HG03025 (cell line): Measurements from ENCODE around the gene SNW1.
A peak's percentile ranks its signal among the peaks of the same experiment; 100 is the strongest.
"Not testable (repeated sequence)": the region's sequence is repeated elsewhere in the genome, so short reads cannot be mapped to it uniquely, and the experiment has no call there.

Experiments
- ATAC-seq: cut with Tn5 transposase; IDR thresholded peaks from one replicate; pipeline ENCODE4 v1.9.1; 2021; ENCODE audit warnings: mild to moderate bottlenecking, moderate library complexity; ENCODE audit not compliant: unreplicated experiment, low FRiP score

Gene SNW1

GRCh38 chr14:77752799-77753516 is 8.0 kb downstream of the SNW1 start:
- no peak for ATAC-seq

GRCh38 chr14:77752266-77752665 is 8.7 kb downstream of the SNW1 start:
- no peak for ATAC-seq

- ATAC-seq = not testable (repeated sequence)
These were observed 13.5 kb downstream of the SNW1 start for GRCh38 chr14:77747425-77747824.

- ATAC-seq = no peak
These were observed 14.8 kb downstream of the SNW1 start for GRCh38 chr14:77746064-77746702.

GRCh38 chr14:77741438-77741837 is 19.5 kb downstream of the SNW1 start:
- ATAC-seq = no peak

GRCh38 chr14:77738559-77739250 is 22.3 kb downstream of the SNW1 start:
- ATAC-seq = peak; percentile 64

- ATAC-seq = no peak
These were observed 29.9 kb downstream of the SNW1 start for GRCh38 chr14:77730976-77731497.

- no peak for ATAC-seq
These were observed 38.7 kb downstream of the SNW1 start for GRCh38 chr14:77722301-77722700.

- ATAC-seq = no peak
These were observed 39.5 kb downstream of the SNW1 start for GRCh38 chr14:77721437-77721836.

GRCh38 chr14:77717608-77718305 is 43.2 kb downstream of the SNW1 start:
- ATAC-seq = no peak

- ATAC-seq = peak; percentile 53
These were observed 46.0 kb downstream of the SNW1 start for GRCh38 chr14:77714926-77715325.

GRCh38 chr14:77710364-77710763 is 50.6 kb downstream of the SNW1 start:
- no peak for ATAC-seq

GRCh38 chr14:77709412-77709811 is 51.5 kb downstream of the SNW1 start:
- no peak for ATAC-seq

- no peak for ATAC-seq
These were observed 52.2 kb downstream of the SNW1 start for GRCh38 chr14:77708749-77709148.

GRCh38 chr14:77707724-77708408 is 53.1 kb downstream of the SNW1 start, which contains the start of the genes ALKBH1 and SLIRP:
TSS of gene ALKBH1 (minus strand) at chr14:77708023. CDS start at chr14:77708004, 19 bp downstream.
TSS of gene SLIRP (plus strand) at chr14:77708103. CDS start at chr14:77708112, 9 bp downstream.
- peak; percentile 91 for ATAC-seq

- ATAC-seq = peak; percentile 23
These were observed 53.6 kb downstream of the SNW1 start for GRCh38 chr14:77707355-77707723.

- no peak for ATAC-seq
These were observed 69.7 kb downstream of the SNW1 start for GRCh38 chr14:77691259-77691658.

GRCh38 chr14:77682158-77682553 is 78.8 kb downstream of the SNW1 start:
- ATAC-seq = no peak

- no peak for ATAC-seq
These were observed 79.5 kb downstream of the SNW1 start for GRCh38 chr14:77681196-77682157.
